ENCODE data around the gene GABBR2. TPM values are rescaled to one million over a fixed set of nuclear protein-coding genes. Genes with fewer than 3 reads are reported as not detected.

The GABBR2 gene
- total RNA-seq, 1 experiment from 2014 or later = 6.3 TPM

GRCh38 chr9:98383758-98384157 is 325.0 kb downstream of the GABBR2 start:
- Histone ChIP-seq H3K27me3 (ENCODE audit: control insufficient read depth, insufficient read depth, low read length) (no peaks in the 10 kb centered on the region), H3K9me3 (ENCODE audit: control insufficient read depth, insufficient read depth, low read depth, low read length) (no peaks in the 10 kb centered on the region), H3K4me3 (ENCODE audit: low read depth in 2 of 2, low read length in 2 of 2) (no peak overlapping the region), H3K4me1 (ENCODE audit: control insufficient read depth, insufficient read depth, low read length) (no peaks in the 10 kb centered on the region), H3K36me3 (ENCODE audit: control insufficient read depth, insufficient read depth, low read length) (no peaks in the 10 kb centered on the region), H3K27ac (ENCODE audit: low read length) (no peak overlapping the region)
- POLR2A ChIA-PET = interaction anchor here (0.7 kb wide), 1 partner anchor 188 kb away, joined by 3 read pairs; no protein-coding TSS in a partner anchor
- TF ChIP-seq TCF7L2 (IDR thresholded peaks at IDR 0.05; ENCODE audit: low read depth, low read length) = no peak
- no peak for TF ChIP-seq POLR2AphosphoS5 (IDR thresholded peaks at IDR 0.05; ENCODE audit: low read depth, low read length)
- no peak; the same call in 1 of the 2 replicates for TF ChIP-seq CTCF (IDR thresholded peaks at IDR 0.05)
- TF ChIP-seq SIN3A (IDR thresholded peaks at IDR 0.05; ENCODE audit: borderline replicate concordance, insufficient read depth, low read depth, low read length) = no peak
- no peak for TF ChIP-seq REST (IDR thresholded peaks at IDR 0.05; ENCODE audit: insufficient read depth in 1 of 2, low read depth in 2 of 2, low read length in 1 of 2)
- DNase-seq (ENCODE audit: low read depth, low spot score) = no peak
- CTCF ChIA-PET = no interaction called here
- in situ Hi-C loops (cut with HindIII; ENCODE audit: low pct_unique_long_range_greater_than_20kb, low sequenced_read_pairs) (no loop called here), intact Hi-C loops (cut with micrococcal nuclease; ENCODE audit: unreplicated experiment) (no loop called here)
- no peak for ATAC-seq
- BruUV-seq (replicated peaks) = no TSS peak

GRCh38 chr9:98381311-98382103 is 327.2 kb downstream of the GABBR2 start:
- Histone ChIP-seq H3K36me3 (ENCODE audit: control insufficient read depth, insufficient read depth, low read length) (no peaks in the 10 kb centered on the region), H3K9me3 (ENCODE audit: control insufficient read depth, insufficient read depth, low read depth, low read length) (no peaks in the 10 kb centered on the region), H3K4me1 (ENCODE audit: control insufficient read depth, insufficient read depth, low read length) (no peaks in the 10 kb centered on the region), H3K4me3 (ENCODE audit: low read depth in 2 of 2, low read length in 2 of 2) (no peak overlapping the region), H3K27me3 (ENCODE audit: control insufficient read depth, insufficient read depth, low read length) (no peaks in the 10 kb centered on the region), H3K27ac (ENCODE audit: low read length) (no peak overlapping the region)
- TF ChIP-seq TCF7L2 (IDR thresholded peaks at IDR 0.05; ENCODE audit: low read depth, low read length) (no peak), SIN3A (IDR thresholded peaks at IDR 0.05; ENCODE audit: borderline replicate concordance, insufficient read depth, low read depth, low read length) (no peak), REST (IDR thresholded peaks at IDR 0.05; ENCODE audit: insufficient read depth in 1 of 2, low read depth in 2 of 2, low read length in 1 of 2) (no peak), CTCF (IDR thresholded peaks at IDR 0.05) (no peak), POLR2AphosphoS5 (IDR thresholded peaks at IDR 0.05; ENCODE audit: low read depth, low read length) (no peak)
- ChIA-PET CTCF (no interaction called here), POLR2A (no interaction called here)
- intact Hi-C loops (cut with micrococcal nuclease; ENCODE audit: unreplicated experiment) (no loop called here), in situ Hi-C loops (cut with HindIII; ENCODE audit: low pct_unique_long_range_greater_than_20kb, low sequenced_read_pairs) (no loop called here)
- BruUV-seq (replicated peaks) = no TSS peak
- DNase-seq (ENCODE audit: low read depth, low spot score) (no peak), ATAC-seq (no peak)
